ENCODE results near the gene SH3RF3. TPM values are rescaled to one million over a fixed set of nuclear protein-coding genes. Genes with fewer than 3 reads are reported as not detected.

Gene SH3RF3
- total RNA-seq, 1 donor from 2014 or later = 1.7 TPM

GRCh38 chr2:109422071-109422757, 293.2 kb downstream of the SH3RF3 start:
- Mint-ChIP-seq H3K27me3 (ENCODE audit: unreplicated experiment) (no peaks in the 10 kb centered on the region), H3K4me1 (ENCODE audit: low read depth, unreplicated experiment) (no peaks in the 10 kb centered on the region), H3K9me3 (ENCODE audit: unreplicated experiment) (no peaks in the 10 kb centered on the region), H3K27ac (ENCODE audit: unreplicated experiment) (no peak overlapping the region), H3K4me3 (ENCODE audit: unreplicated experiment) (no peak overlapping the region), H3K36me3 (ENCODE audit: unreplicated experiment) (no peaks in the 10 kb centered on the region)
- DNase-seq = no peak
- no peak for TF ChIP-seq CTCF (IDR thresholded peaks at IDR 0.05; ENCODE audit: partially characterized antibody, unreplicated experiment)

- no peaks in the 10 kb centered on the region for H3K4me1 Mint-ChIP-seq (ENCODE audit: low read depth, unreplicated experiment)
- no peak overlapping the region for H3K27ac Mint-ChIP-seq (ENCODE audit: unreplicated experiment)
- H3K9me3 Mint-ChIP-seq (ENCODE audit: unreplicated experiment) = no peaks in the 10 kb centered on the region
- no peak overlapping the region for H3K4me3 Mint-ChIP-seq (ENCODE audit: unreplicated experiment)
- DNase-seq = no peak
- TF ChIP-seq CTCF (IDR thresholded peaks at IDR 0.05; ENCODE audit: partially characterized antibody, unreplicated experiment) = no peak
- H3K27me3 Mint-ChIP-seq (ENCODE audit: unreplicated experiment) = no peaks in the 10 kb centered on the region
- H3K36me3 Mint-ChIP-seq (ENCODE audit: unreplicated experiment) = no peaks in the 10 kb centered on the region
Observed at GRCh38 chr2:109422758-109423500, 293.9 kb downstream of the SH3RF3 start.

- H3K4me3 Mint-ChIP-seq (ENCODE audit: unreplicated experiment) = no peak overlapping the region
- H3K27me3 Mint-ChIP-seq (ENCODE audit: unreplicated experiment) = no peaks in the 10 kb centered on the region
- TF ChIP-seq CTCF (IDR thresholded peaks at IDR 0.05; ENCODE audit: partially characterized antibody, unreplicated experiment) = no peak
- no peaks in the 10 kb centered on the region for H3K36me3 Mint-ChIP-seq (ENCODE audit: unreplicated experiment)
- no peaks in the 10 kb centered on the region for H3K9me3 Mint-ChIP-seq (ENCODE audit: unreplicated experiment)
- no peaks in the 10 kb centered on the region for H3K4me1 Mint-ChIP-seq (ENCODE audit: low read depth, unreplicated experiment)
- no peak overlapping the region for H3K27ac Mint-ChIP-seq (ENCODE audit: unreplicated experiment)
- DNase-seq = no peak
Observed at GRCh38 chr2:109423556-109424359, 294.8 kb downstream of the SH3RF3 start.

GRCh38 chr2:109425411-109425810, 296.4 kb downstream of the SH3RF3 start:
- Mint-ChIP-seq H3K36me3 (ENCODE audit: unreplicated experiment) (no peaks in the 10 kb centered on the region), H3K27ac (ENCODE audit: unreplicated experiment) (no peak overlapping the region), H3K4me1 (ENCODE audit: low read depth, unreplicated experiment) (no peaks in the 10 kb centered on the region), H3K4me3 (ENCODE audit: unreplicated experiment) (no peak overlapping the region), H3K9me3 (ENCODE audit: unreplicated experiment) (no peaks in the 10 kb centered on the region), H3K27me3 (ENCODE audit: unreplicated experiment) (peaks cover 2% of the 10 kb centered on the region)
- no peak for TF ChIP-seq CTCF (IDR thresholded peaks at IDR 0.05; ENCODE audit: partially characterized antibody, unreplicated experiment)
- no peak for DNase-seq

All from glutamatergic neuron (in vitro differentiated cells).